CD14-positive monocyte (primary cell): ENCODE measurements around the gene ATP1A3. TPM values are rescaled to one million over a fixed set of nuclear protein-coding genes. Genes with fewer than 3 reads are reported as not detected.
"Not testable (repeated sequence)": the region's sequence is repeated elsewhere in the genome, so short reads cannot be mapped to it uniquely, and the experiment has no call there.

Source experiments
- DNase-seq, 3 donors: peaks; one replicate each; pipeline ENCODE4 v3.0.0-alpha.2; 2011 to 2022
- H2AFZ ChIP-seq: 2 replicates; pipeline ENCODE4 v1.6.0; 2012; ENCODE audit warnings: mild to moderate bottlenecking, low read depth, low read length, inconsistent platforms; ENCODE audit not compliant: insufficient read depth, poor library complexity, severe bottlenecking
- H3K27ac ChIP-seq, 2 donors: 1 replicate in 1 of 2; 2 replicates in 1 of 2; pipeline ENCODE4 v1.5.1; 2012 to 2013; ENCODE audit warnings: low read length in 2 of 2, control low read depth in 1 of 2, inconsistent platforms in 1 of 2, low read depth in 1 of 2, mild to moderate bottlenecking in 1 of 2
- H3K27me3 ChIP-seq, 2 donors: one replicate each; pipeline versions ENCODE4 v1.6.0 to v1.6.1; 2011 to 2013; ENCODE audit warnings: low read length in 2 of 2; ENCODE audit not compliant: control insufficient read depth in 2 of 2, insufficient read depth in 2 of 2
- H3K36me3 ChIP-seq, 2 donors: replicated peaks in 1 of 2; 1 replicate in 1 of 2; 2 replicates in 1 of 2; pipeline versions ENCODE4 v1.5.1 to v1.6.1; 2012 to 2013; ENCODE audit warnings: low read length in 2 of 2, control low read depth in 1 of 2, inconsistent platforms in 1 of 2, mild to moderate bottlenecking in 1 of 2; ENCODE audit not compliant: insufficient read depth in 2 of 2, control insufficient read depth in 1 of 2
- H3K4me1 ChIP-seq, 2 donors: 1 replicate in 1 of 2; 2 replicates in 1 of 2; pipeline versions ENCODE4 v1.5.1 to v1.6.1; 2012 to 2013; ENCODE audit warnings: low read length in 2 of 2, control low read depth in 1 of 2, inconsistent platforms in 1 of 2, mild to moderate bottlenecking in 1 of 2, moderate library complexity in 1 of 2; ENCODE audit not compliant: insufficient read depth in 2 of 2, control insufficient read depth in 1 of 2
- H3K4me2 ChIP-seq: replicated peaks from 2 replicates; pipeline ENCODE3; 2012; ENCODE audit warnings: low read length, moderate library complexity, mild to moderate bottlenecking; ENCODE audit not compliant: poor library complexity, severe bottlenecking; ENCODE audit errors: extremely low read depth
- H3K4me3 ChIP-seq, 3 experiments: fragments of 200-600 bp in 1 of 3; sonication (generic) in 1 of 3; replicated peaks in 1 of 3; 1 replicate in 2 of 3; 2 replicates in 1 of 3; pipeline ENCODE4 v1.5.1; 2011 to 2013; ENCODE audit warnings: low read length in 3 of 3, mild to moderate bottlenecking in 3 of 3, control low read depth in 2 of 3, low read depth in 2 of 3, inconsistent platforms in 1 of 3, moderate library complexity in 1 of 3
- H3K79me2 ChIP-seq: 2 replicates; pipeline ENCODE4 v1.6.0; 2012; ENCODE audit warnings: mild to moderate bottlenecking, control low read depth, inconsistent platforms, low read length, moderate library complexity; ENCODE audit not compliant: insufficient read depth
- H3K9ac ChIP-seq: 2 replicates; pipeline ENCODE4 v1.6.0; 2017; ENCODE audit warnings: low read length, mild to moderate bottlenecking; ENCODE audit not compliant: insufficient read depth, poor library complexity, severe bottlenecking
- H3K9me3 ChIP-seq, 2 donors: replicated peaks in 1 of 2; 1 replicate in 1 of 2; 2 replicates in 1 of 2; pipeline versions ENCODE4 v1.5.1 to v1.6.1; 2012 to 2013; ENCODE audit warnings: low read length in 2 of 2, control low read depth in 1 of 2; ENCODE audit not compliant: control insufficient read depth in 1 of 2, insufficient read depth in 1 of 2
- H4K20me1 ChIP-seq: 2 replicates; pipeline ENCODE4 v1.6.0; 2012; ENCODE audit warnings: mild to moderate bottlenecking, low read length, control low read depth, moderate library complexity; ENCODE audit not compliant: insufficient read depth
- H3K27ac Mint-ChIP-seq, 7 donors: one replicate each; pipeline ENCODE4 v1.8.0; 2020; ENCODE audit warnings: mild to moderate bottlenecking in 7 of 7, mixed read lengths in 7 of 7, moderate library complexity in 6 of 7, inconsistent platforms in 2 of 7
- H3K27me3 Mint-ChIP-seq, 3 donors: one replicate each; pipeline ENCODE4 v1.8.0; 2021 to 2022; ENCODE audit warnings: low read depth in 3 of 3, mild to moderate bottlenecking in 3 of 3, mixed read lengths in 3 of 3, moderate library complexity in 3 of 3, inconsistent platforms in 1 of 3
- H3K36me3 Mint-ChIP-seq, 2 donors: one replicate each; pipeline ENCODE4 v1.8.0; 2020; ENCODE audit warnings: mixed read lengths in 2 of 2, inconsistent platforms in 1 of 2, mild to moderate bottlenecking in 1 of 2
- H3K4me1 Mint-ChIP-seq: one replicate; pipeline ENCODE4 v1.8.0; 2020; ENCODE audit warnings: mild to moderate bottlenecking, mixed read lengths
- H3K4me3 Mint-ChIP-seq, 2 donors: one replicate each; pipeline ENCODE4 v1.8.0; 2020; ENCODE audit warnings: mild to moderate bottlenecking in 2 of 2, mixed read lengths in 2 of 2, moderate library complexity in 1 of 2
- H3K9me3 Mint-ChIP-seq, 7 donors: one replicate each; pipeline ENCODE4 v1.8.0; 2020 to 2022; ENCODE audit warnings: mixed read lengths in 7 of 7, mild to moderate bottlenecking in 6 of 7, moderate library complexity in 6 of 7, inconsistent platforms in 2 of 7
- WGBS: methylation state at CpG from one replicate; pipeline ENCODE4 v1.1.5; 2013; ENCODE audit warnings: missing lambda C conversion rate; ENCODE audit not compliant: insufficient coverage; 5-methylcytosine and 5-hydroxymethylcytosine counted together
- intact Hi-C, 2 donors: fragments of 100-400 bp; cut with micrococcal nuclease; formaldehyde crosslinking; loops; one replicate each; pipeline versions ENCODE4 v1.15.0 to v1.15.1; 2023
- polyA plus RNA-seq, 3 donors: library from polyadenylated mRNA; depleted of rRNA in 1 of 3; unstranded in 2 of 3; stranded (reverse) in 1 of 3; fragments of 300-500 nt in 2 of 3; fragments of >200 nt in 1 of 3; fragmentation: Illumina TruSeq in 2 of 3; gene quantifications; 1 replicate in 2 of 3; 2 replicates in 1 of 3; pipeline ENCODE4 v1.2.3, GENCODE V29; 2012 to 2021
- TF ChIP-seq, protein P1 (sequence below): fragments of 200-600 bp; IDR thresholded peaks from one replicate; pipeline ENCODE4 v1.8.0; 2022; ENCODE audit warnings: antibody characterized with exemption, mild to moderate bottlenecking

The ATP1A3 gene
- polyA plus RNA-seq, 3 donors, result 0.07 to 0.10 TPM; not detected in 1

GRCh38 chr19:41994994-41995958, 1.2 kb upstream of the ATP1A3 start:
- TF ChIP-seq, protein P1, sequence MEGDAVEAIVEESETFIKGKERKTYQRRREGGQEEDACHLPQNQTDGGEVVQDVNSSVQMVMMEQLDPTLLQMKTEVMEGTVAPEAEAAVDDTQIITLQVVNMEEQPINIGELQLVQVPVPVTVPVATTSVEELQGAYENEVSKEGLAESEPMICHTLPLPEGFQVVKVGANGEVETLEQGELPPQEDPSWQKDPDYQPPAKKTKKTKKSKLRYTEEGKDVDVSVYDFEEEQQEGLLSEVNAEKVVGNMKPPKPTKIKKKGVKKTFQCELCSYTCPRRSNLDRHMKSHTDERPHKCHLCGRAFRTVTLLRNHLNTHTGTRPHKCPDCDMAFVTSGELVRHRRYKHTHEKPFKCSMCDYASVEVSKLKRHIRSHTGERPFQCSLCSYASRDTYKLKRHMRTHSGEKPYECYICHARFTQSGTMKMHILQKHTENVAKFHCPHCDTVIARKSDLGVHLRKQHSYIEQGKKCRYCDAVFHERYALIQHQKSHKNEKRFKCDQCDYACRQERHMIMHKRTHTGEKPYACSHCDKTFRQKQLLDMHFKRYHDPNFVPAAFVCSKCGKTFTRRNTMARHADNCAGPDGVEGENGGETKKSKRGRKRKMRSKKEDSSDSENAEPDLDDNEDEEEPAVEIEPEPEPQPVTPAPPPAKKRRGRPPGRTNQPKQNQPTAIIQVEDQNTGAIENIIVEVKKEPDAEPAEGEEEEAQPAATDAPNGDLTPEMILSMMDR, result no peak
- intact Hi-C loops, result no loop called here
- peak overlapping the region in 1 of 2 donors; percentile 61 for H3K4me3 Mint-ChIP-seq
- H3K27me3 Mint-ChIP-seq, result peaks cover 58 to 74% (median 61%) of the 10 kb centered on the region in 3 donors
- Histone ChIP-seq H3K4me3 (no peak overlapping the region), H3K27ac (no peak overlapping the region), H3K9me3 (peaks cover 0 to 12% of the 10 kb centered on the region in 2 donors), H3K9ac (no peak overlapping the region), H3K27me3 (peaks cover 32 to 67% of the 10 kb centered on the region in 2 donors), H3K36me3 (no peaks in the 10 kb centered on the region), H3K79me2 (no peaks in the 10 kb centered on the region), H3K4me2 (no peak overlapping the region), H4K20me1 (no peaks in the 10 kb centered on the region), H3K4me1 (peaks cover 9 to 22% of the 10 kb centered on the region in 2 donors), H2AFZ (no peak overlapping the region)
- H3K9me3 Mint-ChIP-seq, result peaks cover 0 to 14% (median 3%) of the 10 kb centered on the region in 7 donors
- peaks cover 0 to 9% of the 10 kb centered on the region in 2 donors for H3K36me3 Mint-ChIP-seq
- H3K4me1 Mint-ChIP-seq, result peaks cover 15% of the 10 kb centered on the region
- no peak for DNase-seq
- 88% methylated on average over 12 of the region's 19 CpGs for WGBS
- H3K27ac Mint-ChIP-seq, result no peak overlapping the region

- Mint-ChIP-seq H3K36me3 (peaks cover 0 to 7% of the 10 kb centered on the region in 2 donors), H3K27me3 (peaks cover 51 to 66% (median 54%) of the 10 kb centered on the region in 3 donors), H3K9me3 (peaks cover 0 to 14% (median 3%) of the 10 kb centered on the region in 7 donors), H3K4me3 (peak overlapping the region in 1 of 2 donors; percentile 61), H3K4me1 (peaks cover 15% of the 10 kb centered on the region), H3K27ac (no peak overlapping the region)
- Histone ChIP-seq H3K4me2 (peak overlapping the region; percentile 83), H3K27ac (no peak overlapping the region), H3K27me3 (peaks cover 25 to 60% of the 10 kb centered on the region in 2 donors), H3K4me3 (peak overlapping the region in 1 of 3 experiments; percentile 72), H3K36me3 (no peaks in the 10 kb centered on the region), H3K9me3 (peaks cover 0 to 9% of the 10 kb centered on the region in 2 donors), H3K79me2 (no peaks in the 10 kb centered on the region), H4K20me1 (no peaks in the 10 kb centered on the region), H3K9ac (no peak overlapping the region), H3K4me1 (peaks cover 9 to 22% of the 10 kb centered on the region in 2 donors), H2AFZ (peak overlapping the region; percentile 70)
- intact Hi-C loops, result no loop called here
- DNase-seq, result peak in 2 of 3 donors; percentile 3 to 50
- TF ChIP-seq, protein P1, result no peak
- WGBS, result 40% methylated on average over 7 of the region's 13 CpGs
Observed at GRCh38 chr19:41994521-41994971, 516 bp upstream of the ATP1A3 start.

DNA sequence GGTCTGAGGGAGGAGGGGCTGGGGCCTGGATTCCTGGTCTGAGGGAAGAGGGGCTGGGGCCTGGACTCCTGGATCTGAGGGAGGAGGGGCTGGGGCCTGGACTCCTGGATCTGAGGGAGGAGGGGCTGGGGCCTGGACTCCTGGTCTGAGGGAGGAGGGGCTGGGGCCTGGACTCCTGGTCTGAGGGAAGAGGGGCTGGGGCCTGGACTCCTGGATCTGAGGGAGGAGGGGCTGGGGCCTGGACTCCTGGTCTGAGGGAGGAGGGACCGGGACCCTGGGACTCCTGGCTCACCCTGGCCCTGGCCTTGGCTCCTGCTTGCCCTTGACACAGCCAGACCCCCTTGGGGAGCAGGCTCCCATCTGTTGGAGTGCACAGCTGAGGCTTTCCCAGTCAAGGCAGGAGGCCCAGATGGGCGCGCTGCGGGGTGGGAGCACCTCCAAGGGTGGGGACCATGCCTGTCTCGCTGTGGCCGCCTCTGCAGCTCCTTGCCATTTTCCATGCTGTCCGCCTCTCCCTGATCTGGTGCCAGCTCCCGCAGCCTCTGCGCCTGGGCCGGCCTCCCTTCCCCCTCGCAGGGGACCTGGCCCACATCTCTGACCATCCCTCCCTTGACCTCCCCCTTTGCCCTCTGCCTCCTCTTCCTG, 2.0 kb downstream of the ATP1A3 start:
- H3K36me3 ChIP-seq, H3K27ac ChIP-seq, H3K79me2 ChIP-seq, intact Hi-C loops, H3K9me3 Mint-ChIP-seq, H3K9ac ChIP-seq, H3K27ac Mint-ChIP-seq, H2AFZ ChIP-seq, H4K20me1 ChIP-seq, H3K9me3 ChIP-seq, DNase-seq, H3K4me3 ChIP-seq, H3K36me3 Mint-ChIP-seq, H3K4me1 Mint-ChIP-seq, H3K4me2 ChIP-seq: not testable (repeated sequence)
- 97% methylated on average over 11 of the region's 11 CpGs for WGBS
- Mint-ChIP-seq H3K4me3 (peak overlapping the region in 1 of 2 donors; percentile 72), H3K27me3 (peaks cover 32 to 46% (median 35%) of the 10 kb centered on the region in 3 donors)
- H3K27me3 ChIP-seq, result peaks cover 10 to 39% of the 10 kb centered on the region in 2 donors
- peaks cover 4 to 13% of the 10 kb centered on the region in 2 donors for H3K4me1 ChIP-seq
